NCI-H1105 (cell line): Measurements from ENCODE around the gene MRM2.

Source experiments
- DNase-seq: peaks from one replicate; lab custom pipeline; 2025; lab: John Stamatoyannopoulos, UW

MRM2 gene

GRCh38 chr7:2222516-2222915 is 19.5 kb downstream of the MRM2 start:
- no peak for DNase-seq

DNA sequence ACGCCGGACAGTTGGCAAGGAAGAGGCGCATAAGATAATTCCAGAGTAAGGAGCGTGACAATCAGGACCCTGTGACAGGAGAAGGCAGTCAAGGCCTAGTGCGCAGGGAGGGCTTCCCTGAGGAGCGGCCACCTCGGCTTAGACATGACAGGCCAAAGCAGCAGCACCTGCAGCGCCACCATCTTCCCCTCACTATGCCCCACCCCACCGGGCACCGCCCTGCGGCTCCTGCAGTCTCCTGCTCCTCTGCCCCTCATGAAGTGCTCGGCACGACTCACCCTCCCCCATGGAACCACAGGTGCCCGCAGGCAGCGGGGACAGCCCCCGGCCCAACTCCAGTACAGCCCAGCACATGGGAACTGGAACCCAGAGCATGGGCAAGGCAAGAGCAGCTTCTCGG is 21.1 kb downstream of the MRM2 start:
- no peak for DNase-seq

GRCh38 chr7:2220506-2220905 is 21.5 kb downstream of the MRM2 start:
- DNase-seq: no peak

DNA sequence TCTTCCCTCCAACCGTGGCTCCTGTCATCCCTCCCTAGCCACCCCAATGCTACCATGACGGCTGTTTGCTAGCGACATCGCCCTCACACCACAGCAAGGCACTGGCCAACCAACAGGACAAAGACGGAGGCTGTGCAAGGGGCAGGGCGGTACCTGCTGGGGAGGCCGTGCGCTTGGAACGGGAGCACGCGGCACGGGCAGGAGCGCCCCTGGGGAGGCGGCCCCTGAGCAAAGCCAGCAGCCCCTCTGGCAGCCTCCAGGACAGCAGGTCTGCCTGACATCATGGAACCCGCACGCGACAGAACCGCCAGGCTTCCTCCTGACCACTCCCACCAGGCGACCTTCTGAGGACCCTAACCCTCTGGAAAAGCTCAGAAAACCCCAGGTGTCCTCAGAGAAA is 22.0 kb downstream of the MRM2 start:
- DNase-seq: no peak

GRCh38 chr7:2219606-2220005 is 22.4 kb downstream of the MRM2 start:
- no peak for DNase-seq

- DNase-seq: no peak
These were observed 22.9 kb downstream of the MRM2 start for GRCh38 chr7:2219136-2219535.

- DNase-seq: no peak
These were observed 23.6 kb downstream of the MRM2 start for GRCh38 chr7:2218444-2218785.

DNA sequence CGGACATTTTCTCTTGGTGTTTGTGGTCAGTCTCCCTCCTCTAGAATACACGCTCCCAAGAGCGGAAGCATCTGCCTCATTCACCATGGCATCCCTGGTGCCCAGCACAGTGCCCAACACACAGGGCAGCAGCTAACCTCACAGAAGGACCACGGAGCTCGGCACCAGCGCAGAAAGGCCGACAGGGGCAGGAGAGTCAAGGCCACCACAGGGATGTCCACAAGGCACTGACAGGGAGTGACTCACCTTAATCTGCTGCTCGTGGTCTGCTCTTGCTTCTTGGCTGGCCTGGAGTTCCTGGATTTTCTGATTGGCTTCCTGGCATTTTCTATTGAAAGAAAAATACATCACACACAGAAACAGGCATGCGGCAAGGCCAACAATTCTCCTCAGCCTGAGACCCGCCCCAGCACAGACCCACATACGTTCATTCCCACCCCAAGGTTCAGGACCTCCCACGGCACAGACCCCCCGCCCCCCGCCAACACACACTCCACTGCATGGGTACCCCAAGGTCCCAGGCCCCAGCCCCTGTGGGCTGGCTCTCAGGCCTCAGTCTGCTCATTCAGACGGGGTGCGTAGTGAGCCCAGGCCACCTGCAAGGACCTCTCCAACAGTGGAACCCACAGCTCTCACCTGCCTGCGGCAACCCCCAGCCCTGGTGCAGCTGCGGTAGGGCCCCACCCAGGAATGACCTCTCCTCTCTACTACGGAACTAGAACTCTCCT is 24.1 kb downstream of the MRM2 start:
- DNase-seq: no peak

DNA sequence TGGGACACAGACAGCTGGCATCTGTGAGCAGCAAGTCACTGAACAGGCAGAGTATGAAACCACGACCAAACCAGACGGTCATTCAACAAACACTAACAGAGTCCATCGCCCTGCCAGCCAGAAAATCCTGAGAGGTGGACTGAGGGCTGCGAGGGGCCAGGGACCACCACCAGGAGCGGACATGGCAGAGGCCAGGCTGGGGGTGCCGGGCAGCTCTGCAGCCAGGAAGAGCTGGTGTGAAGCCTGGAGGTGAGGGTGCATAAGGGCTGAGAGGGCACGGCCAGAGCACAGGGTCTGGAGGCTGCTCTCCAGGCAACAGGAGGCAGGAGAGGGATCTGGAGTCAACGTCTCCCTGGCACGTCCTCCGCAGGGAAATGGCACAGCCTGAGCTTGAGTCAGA is 24.8 kb downstream of the MRM2 start:
- no peak for DNase-seq

DNA sequence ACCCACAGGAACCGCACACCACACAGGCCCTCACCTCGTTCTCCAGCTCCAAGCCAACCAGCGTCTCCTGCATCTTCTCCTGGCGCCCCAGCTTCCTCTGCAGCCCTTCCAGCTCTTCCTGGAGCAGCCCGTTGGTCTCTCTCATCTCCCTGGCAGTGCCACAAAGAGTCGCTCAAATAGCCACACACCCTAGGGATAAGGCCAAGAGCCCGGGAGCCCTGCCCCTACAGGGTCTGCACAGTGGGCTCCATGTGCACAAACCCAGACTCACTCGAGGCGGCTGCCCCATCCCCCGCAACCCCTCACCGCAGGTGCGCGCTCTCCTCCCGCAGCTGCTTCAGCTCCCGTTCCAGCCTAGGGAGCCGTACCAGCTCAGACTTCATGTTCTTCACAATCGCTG is 26.2 kb downstream of the MRM2 start:
- DNase-seq: no peak

GRCh38 chr7:2214636-2215035 is 27.4 kb downstream of the MRM2 start:
- DNase-seq: no peak

DNA sequence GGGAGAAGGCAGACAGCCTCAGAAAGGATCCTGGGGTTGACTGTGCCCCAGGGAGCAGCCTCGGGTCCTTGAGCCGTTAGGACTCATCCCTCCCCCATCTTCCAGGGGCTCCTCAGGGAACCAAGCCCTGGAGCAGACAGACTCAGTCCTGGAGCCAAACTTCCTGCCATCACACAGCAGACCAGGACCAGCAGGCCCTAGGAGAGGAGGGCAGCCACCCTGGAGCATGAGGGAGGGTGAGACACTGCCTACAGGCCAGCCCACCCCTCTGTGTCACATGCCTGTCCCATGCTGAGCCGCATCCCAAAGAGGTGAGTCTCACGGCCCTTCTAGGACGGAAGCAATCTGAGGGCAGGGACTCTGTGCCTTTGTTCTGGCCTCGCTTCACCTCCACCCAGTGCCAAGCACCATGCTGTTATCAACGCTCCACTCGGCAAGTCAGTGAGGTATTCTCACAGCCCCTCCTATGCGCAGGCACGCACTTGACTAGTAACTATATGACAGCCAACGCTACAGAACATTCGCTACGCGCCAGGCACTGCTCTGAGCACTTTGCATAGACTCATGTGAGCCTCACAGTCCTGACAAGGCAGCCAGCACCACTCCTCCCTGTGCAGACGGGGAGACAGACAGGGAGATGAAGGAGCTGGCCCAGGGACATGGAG is 28.3 kb downstream of the MRM2 start:
- DNase-seq: no peak

- no peak for DNase-seq
These were observed 29.1 kb downstream of the MRM2 start for GRCh38 chr7:2212906-2213305.

DNA sequence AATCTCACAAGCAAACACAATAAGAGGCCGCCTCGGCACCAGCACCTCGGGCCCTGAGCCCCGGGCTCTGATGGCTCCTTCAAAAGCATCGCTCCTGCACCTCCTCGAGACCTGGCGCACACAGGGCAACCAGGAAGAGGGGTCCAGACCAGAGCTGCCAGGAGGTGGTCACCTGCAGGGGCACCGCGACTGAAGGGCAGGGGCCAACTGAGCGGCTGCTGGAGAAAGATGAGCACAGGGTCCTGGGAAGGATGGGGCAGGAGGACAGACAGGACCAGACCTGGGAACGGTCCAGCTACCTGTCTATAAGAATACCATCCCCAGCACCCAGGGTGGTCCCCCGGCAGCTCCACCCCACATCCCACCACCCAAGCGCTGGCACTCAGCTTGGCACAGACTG is 30.1 kb downstream of the MRM2 start:
- DNase-seq: no peak

- no peak for DNase-seq
These were observed 30.6 kb downstream of the MRM2 start for GRCh38 chr7:2211259-2211880.

DNA sequence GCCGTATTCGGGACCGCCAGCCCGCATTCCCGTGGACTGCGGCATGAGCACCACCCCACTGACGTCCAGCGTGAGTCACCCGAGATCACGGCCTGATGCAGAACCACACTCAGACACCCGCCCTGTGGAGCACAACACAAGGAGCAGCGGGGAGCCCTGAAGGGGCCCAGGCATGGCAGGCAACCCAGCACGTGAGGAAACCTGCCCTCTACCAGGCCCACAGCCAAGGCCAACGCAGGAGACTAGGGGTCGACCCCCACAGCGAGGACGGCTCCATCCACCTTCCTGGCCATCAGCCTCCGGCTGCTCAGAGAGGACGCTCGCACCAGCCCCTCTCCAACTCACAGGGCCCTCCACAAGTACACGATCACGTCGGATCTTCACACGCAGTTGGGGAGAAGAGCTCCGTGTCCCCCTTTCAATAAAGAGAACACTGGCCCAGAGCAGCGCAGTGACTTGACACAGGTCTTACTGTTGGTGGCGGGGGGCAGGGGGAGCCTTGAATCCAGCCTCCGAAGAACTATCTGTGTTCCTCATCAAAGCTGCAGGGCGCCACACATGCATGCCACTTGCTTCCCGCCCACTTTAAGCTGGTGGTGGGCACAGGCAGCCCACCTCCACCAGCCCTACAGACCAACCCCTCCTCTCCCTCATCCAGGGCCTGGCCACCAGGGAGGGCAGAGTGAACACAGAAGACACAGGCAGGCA is 31.3 kb downstream of the MRM2 start:
- DNase-seq: no peak

- no peak for DNase-seq
These were observed 32.1 kb downstream of the MRM2 start for GRCh38 chr7:2209961-2210323.

GRCh38 chr7:2209146-2209960 is 32.7 kb downstream of the MRM2 start:
- DNase-seq: no peak

DNA sequence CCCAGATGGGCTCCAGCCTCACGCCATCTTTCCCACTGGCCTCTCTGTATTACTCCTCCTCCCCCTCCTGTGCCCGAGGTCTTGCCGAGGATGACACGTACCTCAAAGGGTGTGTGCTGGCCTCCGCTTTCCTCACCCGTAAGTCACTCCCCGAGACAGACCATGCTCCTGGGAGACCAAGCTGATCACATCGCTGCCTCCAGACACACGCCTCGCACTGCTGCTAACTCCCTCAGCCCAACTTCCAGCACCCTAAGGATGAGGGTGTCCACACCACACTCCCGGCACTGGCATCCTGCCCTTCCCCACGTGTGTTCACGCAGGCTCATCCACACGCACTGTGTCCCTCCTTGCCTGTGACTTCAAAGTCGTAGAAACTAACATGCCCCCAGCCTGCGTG is 33.3 kb downstream of the MRM2 start:
- DNase-seq: no peak

GRCh38 chr7:2205036-2205780 is 36.8 kb downstream of the MRM2 start:
- DNase-seq: no peak

DNA sequence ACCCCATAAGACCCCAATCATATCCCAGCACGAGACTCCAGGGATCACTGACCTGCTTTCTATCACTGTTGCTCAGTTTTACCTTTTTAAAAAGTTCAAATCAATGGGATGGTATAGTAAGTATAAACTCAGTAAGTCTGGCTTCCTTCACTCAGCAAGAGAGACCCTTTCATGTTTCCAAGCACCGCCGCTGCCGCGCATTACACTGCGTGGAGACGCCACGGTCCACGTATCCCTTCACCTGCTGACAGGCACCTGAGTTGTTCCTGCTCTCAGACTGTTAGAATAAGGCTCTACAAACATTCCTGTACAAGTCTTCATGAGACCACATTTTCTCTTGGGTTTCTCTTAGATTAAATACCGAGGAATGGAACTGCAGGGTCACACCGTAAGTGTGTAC is 37.6 kb downstream of the MRM2 start:
- DNase-seq: no peak
